DND-41 (cell line): Measurements from ENCODE around the gene FGF11.

Source experiments
- CTCF ChIP-seq: IDR thresholded peaks from 2 replicates; pipeline ENCODE4 v1.5.1; 2012; ENCODE audit warnings: borderline replicate concordance, low read length, moderate library complexity, mild to moderate bottlenecking; ENCODE audit not compliant: poor library complexity, severe bottlenecking; ENCODE audit errors: extremely low read depth
- EZH2 ChIP-seq: IDR thresholded peaks from 3 replicates; pipeline ENCODE4 v1.6.1; 2012; ENCODE audit warnings: borderline replicate concordance, low read depth, mild to moderate bottlenecking, moderate library complexity, low read length, inconsistent platforms; ENCODE audit not compliant: severe bottlenecking

GRCh38 chr17:7465597-7466275 is 26.4 kb downstream of the FGF11 start:
- TF ChIP-seq CTCF (no peak), EZH2 (no peak)
